ENCODE results near the gene FRMD1. TPM values are rescaled to one million over a fixed set of nuclear protein-coding genes. Genes with fewer than 3 reads are reported as not detected.
A peak's percentile ranks its signal among the peaks of the same experiment; 100 is the strongest.

FRMD1 gene
- total RNA-seq, 1 donor from 2014 or later = not detected

GRCh38 chr6:168039849-168040248 is 39.2 kb downstream of the FRMD1 start:
- TF ChIP-seq EZH2 (IDR thresholded peaks at IDR 0.05; ENCODE audit: insufficient read depth, low read length) (no peak), CTCF (IDR thresholded peaks at IDR 0.05; ENCODE audit: insufficient read depth, low read depth, low read length) (no peak)
- peaks cover 2% of the 10 kb centered on the region for H3K27me3 Mint-ChIP-seq (ENCODE audit: low read depth, unreplicated experiment)

GRCh38 chr6:168039301-168039700 is 39.7 kb downstream of the FRMD1 start:
- FAIRE-seq (no peak), DNase-seq (ENCODE audit: low read depth) (no peak)
- no peaks in the 10 kb centered on the region for H3K36me3 Mint-ChIP-seq (ENCODE audit: low read depth, unreplicated experiment)
- no peaks in the 10 kb centered on the region for H3K4me1 Mint-ChIP-seq (ENCODE audit: low read depth, unreplicated experiment)
- H2AFZ ChIP-seq (ENCODE audit: low read depth, low read length) = no peak overlapping the region
- no peaks in the 10 kb centered on the region for H3K27me3 Mint-ChIP-seq (ENCODE audit: low read depth, unreplicated experiment)
- no peaks in the 10 kb centered on the region for H3K27me3 ChIP-seq (ENCODE audit: insufficient read depth, low read length)
- TF ChIP-seq EZH2 (IDR thresholded peaks at IDR 0.05; ENCODE audit: insufficient read depth, low read length) = no peak
- TF ChIP-seq CTCF (IDR thresholded peaks at IDR 0.05; ENCODE audit: insufficient read depth, low read depth, low read length) = no peak
- H3K4me3 ChIP-seq (ENCODE audit: insufficient read depth, low read depth, low read length) = no peak overlapping the region
- peaks cover 38% of the 10 kb centered on the region for H3K9me3 Mint-ChIP-seq (ENCODE audit: unreplicated experiment)
- no peaks in the 10 kb centered on the region for H4K20me1 ChIP-seq (ENCODE audit: insufficient read depth, low read length)
- H3K27ac Mint-ChIP-seq (ENCODE audit: unreplicated experiment) = no peak overlapping the region
- no peaks in the 10 kb centered on the region for H3K36me3 ChIP-seq (ENCODE audit: insufficient read depth, low read length)
- no peaks in the 10 kb centered on the region for H3K79me2 ChIP-seq (ENCODE audit: insufficient read depth, low read length)
- no peak overlapping the region for H3K4me2 ChIP-seq (ENCODE audit: low read length)
- H3K4me1 ChIP-seq (ENCODE audit: insufficient read depth, low read length) = peaks cover 8% of the 10 kb centered on the region
- H3K27ac ChIP-seq (ENCODE audit: low read depth, low read length) = no peak overlapping the region
- no peak overlapping the region for H3K4me3 Mint-ChIP-seq (ENCODE audit: unreplicated experiment)
- no peak overlapping the region for H3K9ac ChIP-seq (ENCODE audit: low read length)
- peaks cover 24% of the 10 kb centered on the region for H3K9me3 ChIP-seq (ENCODE audit: insufficient read depth, low read depth, low read length)

More at GRCh38 chr6:168039849-168040248, 39.2 kb downstream of the FRMD1 start:
- Histone ChIP-seq H3K9me3 (ENCODE audit: insufficient read depth, low read depth, low read length) (peaks cover 24% of the 10 kb centered on the region), H3K27ac (ENCODE audit: low read depth, low read length) (no peak overlapping the region), H3K4me2 (ENCODE audit: low read length) (no peak overlapping the region), H2AFZ (ENCODE audit: low read depth, low read length) (no peak overlapping the region), H3K27me3 (ENCODE audit: insufficient read depth, low read length) (no peaks in the 10 kb centered on the region), H4K20me1 (ENCODE audit: insufficient read depth, low read length) (no peaks in the 10 kb centered on the region), H3K36me3 (ENCODE audit: insufficient read depth, low read length) (no peaks in the 10 kb centered on the region), H3K9ac (ENCODE audit: low read length) (no peak overlapping the region), H3K79me2 (ENCODE audit: insufficient read depth, low read length) (no peaks in the 10 kb centered on the region), H3K4me3 (ENCODE audit: insufficient read depth, low read depth, low read length) (no peak overlapping the region), H3K4me1 (ENCODE audit: insufficient read depth, low read length) (peaks cover 8% of the 10 kb centered on the region)
- H3K9me3 Mint-ChIP-seq (ENCODE audit: unreplicated experiment) = peaks cover 36% of the 10 kb centered on the region
- FAIRE-seq = no peak
- H3K27ac Mint-ChIP-seq (ENCODE audit: unreplicated experiment) = no peak overlapping the region
- no peaks in the 10 kb centered on the region for H3K4me1 Mint-ChIP-seq (ENCODE audit: low read depth, unreplicated experiment)
- no peaks in the 10 kb centered on the region for H3K36me3 Mint-ChIP-seq (ENCODE audit: low read depth, unreplicated experiment)
- no peak for DNase-seq (ENCODE audit: low read depth)
- H3K4me3 Mint-ChIP-seq (ENCODE audit: unreplicated experiment) = no peak overlapping the region

- peaks cover 24% of the 10 kb centered on the region for H3K9me3 ChIP-seq (ENCODE audit: insufficient read depth, low read depth, low read length)
- TF ChIP-seq EZH2 (IDR thresholded peaks at IDR 0.05; ENCODE audit: insufficient read depth, low read length) = no peak
- no peak for TF ChIP-seq CTCF (IDR thresholded peaks at IDR 0.05; ENCODE audit: insufficient read depth, low read depth, low read length)
- no peak for FAIRE-seq
Measured at GRCh38 chr6:168038576-168039140, 40.4 kb downstream of the FRMD1 start.

More at GRCh38 chr6:168038576-168039140, 40.4 kb downstream of the FRMD1 start:
- no peak overlapping the region for H3K27ac ChIP-seq (ENCODE audit: low read depth, low read length)
- no peaks in the 10 kb centered on the region for H3K36me3 ChIP-seq (ENCODE audit: insufficient read depth, low read length)
- H3K27me3 ChIP-seq (ENCODE audit: insufficient read depth, low read length) = no peaks in the 10 kb centered on the region
- Mint-ChIP-seq H3K27ac (ENCODE audit: unreplicated experiment) (peak overlapping the region; percentile 7), H3K36me3 (ENCODE audit: low read depth, unreplicated experiment) (no peaks in the 10 kb centered on the region), H3K9me3 (ENCODE audit: unreplicated experiment) (peaks cover 38% of the 10 kb centered on the region), H3K4me3 (ENCODE audit: unreplicated experiment) (no peak overlapping the region), H3K27me3 (ENCODE audit: low read depth, unreplicated experiment) (no peaks in the 10 kb centered on the region), H3K4me1 (ENCODE audit: low read depth, unreplicated experiment) (no peaks in the 10 kb centered on the region)
- H4K20me1 ChIP-seq (ENCODE audit: insufficient read depth, low read length) = no peaks in the 10 kb centered on the region
- no peak overlapping the region for H3K4me3 ChIP-seq (ENCODE audit: insufficient read depth, low read depth, low read length)
- no peak for DNase-seq (ENCODE audit: low read depth)
- H3K79me2 ChIP-seq (ENCODE audit: insufficient read depth, low read length) = no peaks in the 10 kb centered on the region
- H3K9ac ChIP-seq (ENCODE audit: low read length) = no peak overlapping the region
- no peak overlapping the region for H3K4me2 ChIP-seq (ENCODE audit: low read length)
- H2AFZ ChIP-seq (ENCODE audit: low read depth, low read length) = no peak overlapping the region
- H3K4me1 ChIP-seq (ENCODE audit: insufficient read depth, low read length) = peaks cover 8% of the 10 kb centered on the region

Measured in astrocyte (in vitro differentiated cells and primary cell).